HEK293 (cell line): ENCODE data around the gene MEP1A.

ENCODE experiments used
- CTCF ChIA-PET: fragments of 350-600 bp; formaldehyde crosslinking; extraction: SDS; loops from one replicate; lab custom pipeline; 2021; ENCODE audit warnings: antibody characterized with exemption; lab: Yijun Ruan, JAX
- POLR2A ChIA-PET: fragments of 300-600 bp; formaldehyde crosslinking; extraction: SDS; loops from one replicate; lab custom pipeline; 2020; ENCODE audit warnings: antibody characterized with exemption, inconsistent platforms; lab: Yijun Ruan, JAX
- H3K27ac ChIP-seq: fragments of 200-500 bp; sonication (Bioruptor generic); 2 replicates; pipeline ENCODE4 v1.5.1; 2014; ENCODE audit warnings: low read depth, low read length, control low read depth, inconsistent platforms; ENCODE audit errors: extremely low read depth
- H3K36me3 ChIP-seq, 2 experiments: fragments of 200-500 bp in 1 of 2; sonication (Bioruptor generic) in 1 of 2; 1 replicate in 1 of 2; 2 replicates in 1 of 2; pipeline ENCODE4 v1.5.1; 2014 to 2017; ENCODE audit warnings: inconsistent platforms in 2 of 2, low read length in 2 of 2; ENCODE audit not compliant: control insufficient read depth in 2 of 2, insufficient read depth in 1 of 2
- H3K4me1 ChIP-seq: fragments of 200-500 bp; sonication (Bioruptor generic); 2 replicates; pipeline ENCODE4 v1.5.1; 2014; ENCODE audit warnings: mild to moderate bottlenecking, low read length, inconsistent platforms; ENCODE audit not compliant: control insufficient read depth, insufficient read depth
- H3K4me3 ChIP-seq: 2 replicates; pipeline ENCODE4 v1.5.1; 2011; ENCODE audit warnings: low read depth, mild to moderate bottlenecking, control low read depth, low read length, moderate library complexity
- H3K9me3 ChIP-seq: fragments of 200-500 bp; sonication (Bioruptor generic); 2 replicates; pipeline ENCODE4 v1.5.1; 2014; ENCODE audit warnings: low read depth, low read length, inconsistent platforms; ENCODE audit not compliant: control insufficient read depth, insufficient read depth
- FEZF1 ChIP-seq: fragments of 450-650 bp; formaldehyde crosslinking; IDR thresholded peaks from 2 replicates; pipeline ENCODE4 v1.5.1; 2016; ENCODE audit warnings: missing biosample characterization, missing genetic modification characterization
- KLF1 ChIP-seq: fragments of 450-650 bp; formaldehyde crosslinking; IDR thresholded peaks from 2 replicates; pipeline ENCODE4 v1.5.1; 2016; ENCODE audit warnings: missing biosample characterization, missing genetic modification characterization
- PRDM1 ChIP-seq: fragments of 450-650 bp; formaldehyde crosslinking; IDR thresholded peaks from 2 replicates; pipeline ENCODE4; 2016; ENCODE audit warnings: missing biosample characterization, missing genetic modification characterization
- PRDM2 ChIP-seq: fragments of 450-650 bp; formaldehyde crosslinking; IDR thresholded peaks from 2 replicates; pipeline ENCODE4 v1.5.1; 2016; ENCODE audit warnings: missing biosample characterization, missing genetic modification characterization, borderline replicate concordance
- SP2 ChIP-seq: fragments of 450-650 bp; formaldehyde crosslinking; IDR thresholded peaks from 2 replicates; pipeline ENCODE4 v1.5.1; 2016; ENCODE audit warnings: missing biosample characterization, missing genetic modification characterization
- YY1 ChIP-seq: fragments of 450-650 bp; formaldehyde crosslinking; IDR thresholded peaks from 2 replicates; pipeline ENCODE4 v1.5.1; 2018; ENCODE audit warnings: missing biosample characterization, missing genetic modification characterization
- ZBTB10 ChIP-seq: fragments of 450-650 bp; formaldehyde crosslinking; IDR thresholded peaks from 2 replicates; pipeline ENCODE4 v1.5.1; 2016; ENCODE audit warnings: missing biosample characterization, missing genetic modification characterization
- ZNF112 ChIP-seq: fragments of 450-650 bp; formaldehyde crosslinking; IDR thresholded peaks from 2 replicates; pipeline ENCODE4 v1.5.0; 2017; ENCODE audit warnings: missing biosample characterization, missing genetic modification characterization
- ZNF398 ChIP-seq: fragments of 450-650 bp; formaldehyde crosslinking; IDR thresholded peaks from 2 replicates; pipeline ENCODE4 v1.5.1; 2017; ENCODE audit warnings: missing biosample characterization, missing genetic modification characterization
- ZNF624 ChIP-seq: fragments of 450-650 bp; formaldehyde crosslinking; IDR thresholded peaks from 2 replicates; pipeline ENCODE4 v1.5.1; 2017; ENCODE audit warnings: missing biosample characterization, missing genetic modification characterization
- ZNF639 ChIP-seq: fragments of 450-650 bp; formaldehyde crosslinking; IDR thresholded peaks from 2 replicates; pipeline ENCODE4 v1.5.1; 2016; ENCODE audit warnings: missing biosample characterization, missing genetic modification characterization
- ZNF664 ChIP-seq: fragments of 450-650 bp; formaldehyde crosslinking; IDR thresholded peaks from 2 replicates; pipeline ENCODE4 v1.5.1; 2016; ENCODE audit warnings: missing biosample characterization, missing genetic modification characterization
- ZNF768 ChIP-seq: fragments of 450-650 bp; formaldehyde crosslinking; IDR thresholded peaks from 2 replicates; pipeline ENCODE4 v1.5.1; 2018; ENCODE audit warnings: missing biosample characterization, mild to moderate bottlenecking, missing genetic modification characterization
- ZSCAN23 ChIP-seq: fragments of 450-650 bp; formaldehyde crosslinking; IDR thresholded peaks from 2 replicates; pipeline ENCODE4 v1.5.1; 2016; ENCODE audit warnings: missing biosample characterization, missing genetic modification characterization

The MEP1A gene

GRCh38 chr6:46790355-46790874 lies 2.8 kb upstream of the MEP1A start (continued):
- TF ChIP-seq ZBTB10 (tag by site-specific recombination) (no peak), FEZF1 (tag by site-specific recombination) (no peak), PRDM2 (no peak)

- ChIA-PET POLR2A (no interaction called here), CTCF (no interaction called here)
- H3K27ac ChIP-seq, result no peak overlapping the region
- no peaks in the 10 kb centered on the region for H3K9me3 ChIP-seq
- TF ChIP-seq KLF1, result no peak
- TF ChIP-seq ZNF398 (tag by site-specific recombination), result no peak
- no peak for TF ChIP-seq ZNF768 (tag by site-specific recombination)
- TF ChIP-seq ZSCAN23 (tag by site-specific recombination), result no peak
- no peak for TF ChIP-seq ZNF639 (tag by site-specific recombination)
- TF ChIP-seq YY1 (tag by site-specific recombination), result no peak
- TF ChIP-seq ZNF664 (tag by site-specific recombination), result no peak
- TF ChIP-seq PRDM1 (tag by site-specific recombination), result no peak
- no peak for TF ChIP-seq ZNF624
- TF ChIP-seq SP2 (tag by site-specific recombination), result no peak
- TF ChIP-seq ZNF112 (tag by site-specific recombination), result no peak
- H3K36me3 ChIP-seq, result no peaks in the 10 kb centered on the region
- no peak overlapping the region for H3K4me3 ChIP-seq
- no peaks in the 10 kb centered on the region for H3K4me1 ChIP-seq
Measured at GRCh38 chr6:46792635-46793034, 554 bp upstream of the MEP1A start.
